ENCODE data around the gene TPD52L1.
A peak's percentile ranks its signal among the peaks of the same experiment; 100 is the strongest.

Gene TPD52L1

GRCh38 chr6:125153391-125154117 lies at the start of gene TPD52L1:
Gene TPD52L1, plus strand, starts transcription at chr6:125153773. Its CDS starts 179 bp downstream, at chr6:125153952.
- no peaks in the 10 kb centered on the region for H3K36me3 Mint-ChIP-seq (ENCODE audit: low read depth)
- H3K4me1 Mint-ChIP-seq (ENCODE audit: low read depth), result peaks cover 4% of the 10 kb centered on the region
- peak within 1 kb of the TSS; percentile 67 for H3K4me3 Mint-ChIP-seq
- peaks cover 63% of the 10 kb centered on the region for H3K27me3 Mint-ChIP-seq
- H3K9me3 Mint-ChIP-seq, result no peaks in the 10 kb centered on the region
- H3K27ac Mint-ChIP-seq, result no peak within 1 kb of the TSS

- H3K36me3 Mint-ChIP-seq (ENCODE audit: low read depth), result no peaks in the 10 kb centered on the region
- H3K9me3 Mint-ChIP-seq, result peaks cover 4% of the 10 kb centered on the region
- peaks cover 6% of the 10 kb centered on the region for H3K4me1 Mint-ChIP-seq (ENCODE audit: low read depth)
- no peak overlapping the region for H3K4me3 Mint-ChIP-seq
- no peak overlapping the region for H3K27ac Mint-ChIP-seq
- H3K27me3 Mint-ChIP-seq, result peaks cover 7% of the 10 kb centered on the region
Measured at GRCh38 chr6:125104425-125104824, 49.1 kb upstream of the TPD52L1 start.

- no peaks in the 10 kb centered on the region for H3K27me3 Mint-ChIP-seq
- peaks cover under 1% of the 10 kb centered on the region for H3K36me3 Mint-ChIP-seq (ENCODE audit: low read depth)
- H3K27ac Mint-ChIP-seq, result no peak overlapping the region
- peaks cover 29% of the 10 kb centered on the region for H3K9me3 Mint-ChIP-seq
- H3K4me1 Mint-ChIP-seq (ENCODE audit: low read depth), result no peaks in the 10 kb centered on the region
- no peak overlapping the region for H3K4me3 Mint-ChIP-seq
Measured at GRCh38 chr6:125107048-125107447, 46.5 kb upstream of the TPD52L1 start.

GRCh38 chr6:125107896-125108295 lies 45.7 kb upstream of the TPD52L1 start:
- peaks cover 35% of the 10 kb centered on the region for H3K9me3 Mint-ChIP-seq
- H3K27me3 Mint-ChIP-seq, result no peaks in the 10 kb centered on the region
- no peak overlapping the region for H3K4me3 Mint-ChIP-seq
- peaks cover 4% of the 10 kb centered on the region for H3K36me3 Mint-ChIP-seq (ENCODE audit: low read depth)
- no peak overlapping the region for H3K27ac Mint-ChIP-seq
- no peaks in the 10 kb centered on the region for H3K4me1 Mint-ChIP-seq (ENCODE audit: low read depth)

- no peaks in the 10 kb centered on the region for H3K4me1 Mint-ChIP-seq (ENCODE audit: low read depth)
- peaks cover 4% of the 10 kb centered on the region for H3K36me3 Mint-ChIP-seq (ENCODE audit: low read depth)
- H3K9me3 Mint-ChIP-seq, result peaks cover 35% of the 10 kb centered on the region
- H3K4me3 Mint-ChIP-seq, result no peak overlapping the region
- no peak overlapping the region for H3K27ac Mint-ChIP-seq
- no peaks in the 10 kb centered on the region for H3K27me3 Mint-ChIP-seq
Measured at GRCh38 chr6:125110056-125110455, 43.5 kb upstream of the TPD52L1 start.

- no peak overlapping the region for H3K4me3 Mint-ChIP-seq
- peaks cover 4% of the 10 kb centered on the region for H3K27me3 Mint-ChIP-seq
- no peaks in the 10 kb centered on the region for H3K4me1 Mint-ChIP-seq (ENCODE audit: low read depth)
- H3K9me3 Mint-ChIP-seq, result peaks cover 35% of the 10 kb centered on the region
- H3K36me3 Mint-ChIP-seq (ENCODE audit: low read depth), result peaks cover 4% of the 10 kb centered on the region
- no peak overlapping the region for H3K27ac Mint-ChIP-seq
Measured at GRCh38 chr6:125111219-125111983, 42.2 kb upstream of the TPD52L1 start.

- Mint-ChIP-seq H3K27me3 (peaks cover 4% of the 10 kb centered on the region), H3K27ac (no peak overlapping the region), H3K4me1 (ENCODE audit: low read depth) (no peaks in the 10 kb centered on the region), H3K4me3 (no peak overlapping the region), H3K9me3 (peaks cover 35% of the 10 kb centered on the region), H3K36me3 (ENCODE audit: low read depth) (peaks cover 4% of the 10 kb centered on the region)
Measured at GRCh38 chr6:125112934-125113333, 40.6 kb upstream of the TPD52L1 start.

- Mint-ChIP-seq H3K4me3 (no peak overlapping the region), H3K4me1 (ENCODE audit: low read depth) (no peaks in the 10 kb centered on the region), H3K9me3 (peaks cover 32% of the 10 kb centered on the region), H3K36me3 (ENCODE audit: low read depth) (peaks cover 4% of the 10 kb centered on the region), H3K27me3 (peaks cover 5% of the 10 kb centered on the region), H3K27ac (no peak overlapping the region)
Measured at GRCh38 chr6:125114248-125114858, 39.2 kb upstream of the TPD52L1 start.

- no peaks in the 10 kb centered on the region for H3K4me1 Mint-ChIP-seq (ENCODE audit: low read depth)
- peaks cover 13% of the 10 kb centered on the region for H3K9me3 Mint-ChIP-seq
- H3K36me3 Mint-ChIP-seq (ENCODE audit: low read depth), result peaks cover 4% of the 10 kb centered on the region
- H3K27ac Mint-ChIP-seq, result no peak overlapping the region
- no peak overlapping the region for H3K4me3 Mint-ChIP-seq
- H3K27me3 Mint-ChIP-seq, result peaks cover 7% of the 10 kb centered on the region
Measured at GRCh38 chr6:125116170-125116569, 37.4 kb upstream of the TPD52L1 start.

GRCh38 chr6:125116710-125117109 lies 36.9 kb upstream of the TPD52L1 start:
- Mint-ChIP-seq H3K9me3 (peaks cover 8% of the 10 kb centered on the region), H3K36me3 (ENCODE audit: low read depth) (peaks cover 4% of the 10 kb centered on the region), H3K4me3 (no peak overlapping the region), H3K27me3 (peaks cover 7% of the 10 kb centered on the region), H3K4me1 (ENCODE audit: low read depth) (no peaks in the 10 kb centered on the region), H3K27ac (no peak overlapping the region)

- H3K9me3 Mint-ChIP-seq, result no peaks in the 10 kb centered on the region
- H3K36me3 Mint-ChIP-seq (ENCODE audit: low read depth), result no peaks in the 10 kb centered on the region
- no peak overlapping the region for H3K4me3 Mint-ChIP-seq
- H3K27ac Mint-ChIP-seq, result no peak overlapping the region
- H3K4me1 Mint-ChIP-seq (ENCODE audit: low read depth), result no peaks in the 10 kb centered on the region
- H3K27me3 Mint-ChIP-seq, result peaks cover 7% of the 10 kb centered on the region
Measured at GRCh38 chr6:125117818-125118217, 35.8 kb upstream of the TPD52L1 start.

- H3K4me3 Mint-ChIP-seq, result no peak overlapping the region
- peaks cover 7% of the 10 kb centered on the region for H3K27me3 Mint-ChIP-seq
- no peak overlapping the region for H3K27ac Mint-ChIP-seq
- H3K36me3 Mint-ChIP-seq (ENCODE audit: low read depth), result no peaks in the 10 kb centered on the region
- no peaks in the 10 kb centered on the region for H3K4me1 Mint-ChIP-seq (ENCODE audit: low read depth)
- H3K9me3 Mint-ChIP-seq, result no peaks in the 10 kb centered on the region
Measured at GRCh38 chr6:125120054-125120590, 33.5 kb upstream of the TPD52L1 start.

- H3K4me3 Mint-ChIP-seq, result no peak overlapping the region
- peaks cover 5% of the 10 kb centered on the region for H3K27me3 Mint-ChIP-seq
- no peaks in the 10 kb centered on the region for H3K36me3 Mint-ChIP-seq (ENCODE audit: low read depth)
- no peak overlapping the region for H3K27ac Mint-ChIP-seq
- no peaks in the 10 kb centered on the region for H3K9me3 Mint-ChIP-seq
- H3K4me1 Mint-ChIP-seq (ENCODE audit: low read depth), result no peaks in the 10 kb centered on the region
Measured at GRCh38 chr6:125121894-125122293, 31.7 kb upstream of the TPD52L1 start.

GRCh38 chr6:125123051-125123450 lies 30.5 kb upstream of the TPD52L1 start:
- no peak overlapping the region for H3K27ac Mint-ChIP-seq
- no peaks in the 10 kb centered on the region for H3K4me1 Mint-ChIP-seq (ENCODE audit: low read depth)
- no peaks in the 10 kb centered on the region for H3K36me3 Mint-ChIP-seq (ENCODE audit: low read depth)
- H3K9me3 Mint-ChIP-seq, result no peaks in the 10 kb centered on the region
- H3K27me3 Mint-ChIP-seq, result peaks cover 10% of the 10 kb centered on the region
- H3K4me3 Mint-ChIP-seq, result no peak overlapping the region

GRCh38 chr6:125123468-125124048 lies 30.0 kb upstream of the TPD52L1 start:
- no peaks in the 10 kb centered on the region for H3K9me3 Mint-ChIP-seq
- H3K27me3 Mint-ChIP-seq, result peaks cover 10% of the 10 kb centered on the region
- no peaks in the 10 kb centered on the region for H3K4me1 Mint-ChIP-seq (ENCODE audit: low read depth)
- no peak overlapping the region for H3K27ac Mint-ChIP-seq
- H3K4me3 Mint-ChIP-seq, result no peak overlapping the region
- H3K36me3 Mint-ChIP-seq (ENCODE audit: low read depth), result no peaks in the 10 kb centered on the region
